Tibial artery (tissue), 4 donors: ENCODE results near the gene PRKAG2.

Experiments
- DNase-seq, 2 donors: peaks; one replicate each; pipeline ENCODE4 v3.0.0-alpha.2; 2019
- H3K27ac ChIP-seq, 2 donors: fragments of 200-600 bp; sonication (generic) in 1 of 2; 1 replicate in 1 of 2; 2 replicates in 1 of 2; pipeline ENCODE4 v1.5.1; 2018 to 2019; ENCODE audit warnings: mild to moderate bottlenecking in 1 of 2
- H3K27me3 ChIP-seq, 2 donors: fragments of 200-600 bp; sonication (generic) in 1 of 2; one replicate each; pipeline versions ENCODE4 v1.5.1 to v1.6.0; 2016 to 2019
- H3K36me3 ChIP-seq, 3 donors: fragments of 200-600 bp; sonication (generic) in 2 of 3; one replicate each; pipeline ENCODE4 v1.5.1; 2016 to 2019; ENCODE audit warnings: mild to moderate bottlenecking in 2 of 3
- H3K4me1 ChIP-seq, 4 donors: fragments of 200-600 bp; sonication (generic) in 2 of 4; 1 replicate in 3 of 4; 2 replicates in 1 of 4; pipeline ENCODE4 v1.5.1; 2016 to 2019
- H3K4me3 ChIP-seq, 2 donors: fragments of 200-600 bp; sonication (generic) in 1 of 2; 1 replicate in 1 of 2; 2 replicates in 1 of 2; pipeline ENCODE4 v1.5.1; 2018 to 2019; ENCODE audit warnings: mild to moderate bottlenecking in 2 of 2
- H3K9me3 ChIP-seq, 3 donors: fragments of 200-600 bp; sonication (generic) in 1 of 3; one replicate each; pipeline ENCODE4 v1.5.1; 2016 to 2019
- intact Hi-C: fragments of 100-400 bp; cut with DNase I; formaldehyde crosslinking; loops from one replicate; pipeline ENCODE4 v1.15.0; 2023; ENCODE audit warnings: low total_unique reads
- TF ChIP-seq, protein P1 (sequence below), 2 experiments: fragments of 200-600 bp in 1 of 2; fragments of 450-650 bp in 1 of 2; IDR thresholded peaks; one replicate each; pipeline ENCODE4 v1.5.1; 2017 to 2019; ENCODE audit warnings: antibody characterized with exemption in 2 of 2, mild to moderate bottlenecking in 1 of 2, moderate library complexity in 1 of 2

The PRKAG2 gene

GRCh38 chr7:151696721-151697514, 180.0 kb downstream of the PRKAG2 start:
- TF ChIP-seq, protein P1, sequence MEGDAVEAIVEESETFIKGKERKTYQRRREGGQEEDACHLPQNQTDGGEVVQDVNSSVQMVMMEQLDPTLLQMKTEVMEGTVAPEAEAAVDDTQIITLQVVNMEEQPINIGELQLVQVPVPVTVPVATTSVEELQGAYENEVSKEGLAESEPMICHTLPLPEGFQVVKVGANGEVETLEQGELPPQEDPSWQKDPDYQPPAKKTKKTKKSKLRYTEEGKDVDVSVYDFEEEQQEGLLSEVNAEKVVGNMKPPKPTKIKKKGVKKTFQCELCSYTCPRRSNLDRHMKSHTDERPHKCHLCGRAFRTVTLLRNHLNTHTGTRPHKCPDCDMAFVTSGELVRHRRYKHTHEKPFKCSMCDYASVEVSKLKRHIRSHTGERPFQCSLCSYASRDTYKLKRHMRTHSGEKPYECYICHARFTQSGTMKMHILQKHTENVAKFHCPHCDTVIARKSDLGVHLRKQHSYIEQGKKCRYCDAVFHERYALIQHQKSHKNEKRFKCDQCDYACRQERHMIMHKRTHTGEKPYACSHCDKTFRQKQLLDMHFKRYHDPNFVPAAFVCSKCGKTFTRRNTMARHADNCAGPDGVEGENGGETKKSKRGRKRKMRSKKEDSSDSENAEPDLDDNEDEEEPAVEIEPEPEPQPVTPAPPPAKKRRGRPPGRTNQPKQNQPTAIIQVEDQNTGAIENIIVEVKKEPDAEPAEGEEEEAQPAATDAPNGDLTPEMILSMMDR (IDR thresholded peaks at IDR 0.05) = no peak
- Histone ChIP-seq H3K9me3 (no peaks in the 10 kb centered on the region), H3K27me3 (no peaks in the 10 kb centered on the region), H3K27ac (no peak overlapping the region), H3K36me3 (no peaks in the 10 kb centered on the region), H3K4me3 (no peak overlapping the region), H3K4me1 (peaks cover 0 to 37% (median 25%) of the 10 kb centered on the region in 4 donors)
- DNase-seq = no peak
- intact Hi-C loops = no loop called here

DNA sequence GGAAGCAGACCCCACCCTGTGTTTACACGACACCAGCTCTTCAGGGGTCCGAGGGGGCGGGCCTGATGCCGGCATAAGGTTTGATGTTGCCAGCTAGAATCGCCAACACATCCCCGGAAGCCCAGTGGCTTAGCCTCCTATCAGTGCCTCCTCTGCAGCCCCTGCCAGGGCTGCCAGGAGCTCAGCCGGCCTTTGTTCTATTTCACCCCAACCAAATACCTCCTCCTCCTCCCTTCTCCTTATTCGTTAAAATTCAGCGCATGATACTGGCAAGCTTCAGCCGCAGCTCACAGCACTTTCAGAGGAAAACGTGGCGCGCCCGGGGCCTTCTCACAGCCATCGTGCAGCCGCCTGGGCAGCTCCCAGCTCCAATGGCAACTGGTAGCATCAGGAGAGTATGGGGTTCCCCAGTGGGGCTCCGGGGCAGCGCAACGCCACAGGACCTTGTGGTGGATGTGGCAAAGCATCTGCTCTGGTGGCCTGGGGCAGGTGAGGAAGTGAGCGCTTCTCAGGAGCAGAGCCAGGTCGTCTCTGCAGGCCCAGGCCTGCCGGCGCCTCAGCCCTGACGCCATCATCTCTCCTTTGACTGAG, 180.9 kb downstream of the PRKAG2 start:
- Histone ChIP-seq H3K9me3 (no peaks in the 10 kb centered on the region), H3K4me3 (no peak overlapping the region), H3K27ac (peak overlapping the region; percentile 39 to 70), H3K27me3 (no peaks in the 10 kb centered on the region), H3K4me1 (peaks cover 0 to 37% (median 25%) of the 10 kb centered on the region in 4 donors), H3K36me3 (no peaks in the 10 kb centered on the region)
- TF ChIP-seq, protein P1 (IDR thresholded peaks at IDR 0.05) = no peak
- intact Hi-C loops = no loop called here
- DNase-seq = no peak

DNA sequence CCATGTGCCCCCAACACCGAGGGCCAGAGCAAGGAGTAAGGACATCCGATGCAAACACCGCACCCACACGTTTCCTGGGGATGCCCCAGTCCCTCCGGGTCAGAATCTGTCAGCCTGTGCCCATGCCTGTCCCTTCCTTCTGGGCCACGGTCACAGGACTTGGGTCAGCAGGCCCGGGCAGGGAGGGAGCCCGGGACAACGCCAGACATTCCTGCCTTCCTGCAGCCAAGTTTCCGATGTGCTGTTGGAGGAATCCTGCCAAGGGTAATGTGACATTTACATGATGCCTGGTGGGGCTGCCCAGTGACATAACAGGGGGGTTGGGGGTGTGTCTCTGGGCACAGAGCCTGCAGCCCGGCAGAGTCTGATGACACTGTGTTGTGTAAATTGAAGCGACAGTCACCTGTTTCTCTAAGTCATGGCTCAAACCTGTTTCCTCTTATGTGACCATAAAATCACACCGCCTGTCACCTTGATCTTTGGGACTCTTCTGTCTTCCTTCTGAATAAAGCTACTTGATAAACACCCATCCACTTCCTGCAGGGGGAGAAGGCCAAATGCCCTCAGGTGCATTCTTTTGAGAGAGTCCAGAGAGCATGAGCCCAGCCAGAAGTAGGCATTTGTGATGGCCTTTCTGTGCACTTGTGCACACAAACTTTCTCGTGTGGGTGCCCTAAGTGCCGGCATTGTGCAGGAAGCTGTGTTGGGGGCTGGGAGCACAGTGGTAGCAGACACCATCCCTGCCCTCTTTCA, 181.9 kb downstream of the PRKAG2 start:
- intact Hi-C loops = no loop called here
- no peak overlapping the region for H3K4me3 ChIP-seq

GRCh38 chr7:151694441-151694827, 182.5 kb downstream of the PRKAG2 start:
- no peaks in the 10 kb centered on the region for H3K9me3 ChIP-seq
- intact Hi-C loops = no loop called here
- peak overlapping the region; percentile 39 to 70 for H3K27ac ChIP-seq
- H3K4me3 ChIP-seq = no peak overlapping the region
- no peaks in the 10 kb centered on the region for H3K36me3 ChIP-seq
- peaks cover 0 to 47% (median 30%) of the 10 kb centered on the region in 4 donors for H3K4me1 ChIP-seq
- H3K27me3 ChIP-seq = no peaks in the 10 kb centered on the region
- TF ChIP-seq, protein P1 (IDR thresholded peaks at IDR 0.05) = no peak
- DNase-seq = no peak

More for the DNA sequence above, 181.9 kb downstream of the PRKAG2 start:
- no peaks in the 10 kb centered on the region for H3K9me3 ChIP-seq
- DNase-seq = peak; percentile 70 to 93
- TF ChIP-seq, protein P1 (IDR thresholded peaks at IDR 0.05) = no peak
- H3K27me3 ChIP-seq = no peaks in the 10 kb centered on the region
- peak overlapping the region; percentile 39 to 70 for H3K27ac ChIP-seq
- no peaks in the 10 kb centered on the region for H3K36me3 ChIP-seq
- peaks cover 0 to 41% (median 25%) of the 10 kb centered on the region in 4 donors for H3K4me1 ChIP-seq

DNA sequence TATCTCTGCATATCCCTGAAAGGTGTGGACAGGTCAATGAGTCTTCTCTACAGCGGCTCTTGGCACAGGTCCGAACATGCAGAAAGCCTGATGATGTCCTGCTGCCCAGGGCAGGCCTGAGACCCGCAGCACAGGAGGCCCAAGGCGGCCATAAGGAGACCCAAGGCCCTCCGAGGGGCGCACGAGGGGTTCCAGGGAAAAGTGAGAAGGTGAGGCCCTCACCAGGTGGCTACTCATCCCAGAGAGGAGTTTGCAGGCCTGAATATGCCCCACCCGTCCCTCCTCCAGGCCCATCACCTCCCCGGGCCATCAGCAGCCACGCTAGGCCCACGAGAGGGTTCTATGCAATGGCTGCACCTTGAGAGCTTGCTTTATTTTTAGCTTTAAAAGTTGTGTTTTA, 183.8 kb downstream of the PRKAG2 start:
- Histone ChIP-seq H3K27ac (peak overlapping the region in 1 of 2 donors; percentile 25), H3K27me3 (no peaks in the 10 kb centered on the region), H3K36me3 (no peaks in the 10 kb centered on the region), H3K4me1 (peaks cover 0 to 59% (median 38%) of the 10 kb centered on the region in 4 donors), H3K9me3 (no peaks in the 10 kb centered on the region), H3K4me3 (no peak overlapping the region)
- no peak for DNase-seq
- TF ChIP-seq, protein P1 (IDR thresholded peaks at IDR 0.05) = no peak
- intact Hi-C loops = no loop called here
